ENCODE measurements around the gene MYMK.

Gene MYMK

GRCh38 chr9:133516256-133516960, 8.4 kb downstream of the MYMK start:
- no peak for DNase-seq

GRCh38 chr9:133515615-133516255, 9.0 kb downstream of the MYMK start:
- no peak for DNase-seq

- no peak for DNase-seq
Measured at GRCh38 chr9:133515240-133515610, 9.5 kb downstream of the MYMK start.

GRCh38 chr9:133514460-133515239, 10.1 kb downstream of the MYMK start:
- no peak for DNase-seq

GRCh38 chr9:133513214-133514100, 11.3 kb downstream of the MYMK start:
- DNase-seq: no peak

- no peak for DNase-seq
Measured at GRCh38 chr9:133512253-133513213, 12.2 kb downstream of the MYMK start.

GRCh38 chr9:133511607-133512006, 13.2 kb downstream of the MYMK start:
- DNase-seq: no peak

- DNase-seq: no peak
Measured at GRCh38 chr9:133510926-133511505, 13.7 kb downstream of the MYMK start.

- DNase-seq: no peak
Measured at GRCh38 chr9:133509179-133510083, 15.3 kb downstream of the MYMK start.

GRCh38 chr9:133508046-133508445, 16.7 kb downstream of the MYMK start:
- no peak for DNase-seq

- DNase-seq: no peak
Measured at GRCh38 chr9:133507246-133507965, 17.4 kb downstream of the MYMK start.

- no peak for DNase-seq
Measured at GRCh38 chr9:133506653-133507038, 18.1 kb downstream of the MYMK start.

GRCh38 chr9:133505901-133506652, 18.7 kb downstream of the MYMK start:
- no peak for DNase-seq

- DNase-seq: no peak
Measured at GRCh38 chr9:133505186-133505830, 19.5 kb downstream of the MYMK start.

- no peak for DNase-seq
Measured at GRCh38 chr9:133502112-133502511, 22.6 kb downstream of the MYMK start.

GRCh38 chr9:133499892-133500270, 24.9 kb downstream of the MYMK start:
- no peak for DNase-seq

GRCh38 chr9:133499132-133499891, 25.4 kb downstream of the MYMK start:
- DNase-seq: no peak
